HG03097 (cell line): ENCODE results near the gene SRC.

Source experiments
- ATAC-seq: cut with Tn5 transposase; IDR thresholded peaks from one replicate; pipeline ENCODE4 v1.9.1; 2021; ENCODE audit not compliant: unreplicated experiment, low FRiP score

SRC gene

DNA sequence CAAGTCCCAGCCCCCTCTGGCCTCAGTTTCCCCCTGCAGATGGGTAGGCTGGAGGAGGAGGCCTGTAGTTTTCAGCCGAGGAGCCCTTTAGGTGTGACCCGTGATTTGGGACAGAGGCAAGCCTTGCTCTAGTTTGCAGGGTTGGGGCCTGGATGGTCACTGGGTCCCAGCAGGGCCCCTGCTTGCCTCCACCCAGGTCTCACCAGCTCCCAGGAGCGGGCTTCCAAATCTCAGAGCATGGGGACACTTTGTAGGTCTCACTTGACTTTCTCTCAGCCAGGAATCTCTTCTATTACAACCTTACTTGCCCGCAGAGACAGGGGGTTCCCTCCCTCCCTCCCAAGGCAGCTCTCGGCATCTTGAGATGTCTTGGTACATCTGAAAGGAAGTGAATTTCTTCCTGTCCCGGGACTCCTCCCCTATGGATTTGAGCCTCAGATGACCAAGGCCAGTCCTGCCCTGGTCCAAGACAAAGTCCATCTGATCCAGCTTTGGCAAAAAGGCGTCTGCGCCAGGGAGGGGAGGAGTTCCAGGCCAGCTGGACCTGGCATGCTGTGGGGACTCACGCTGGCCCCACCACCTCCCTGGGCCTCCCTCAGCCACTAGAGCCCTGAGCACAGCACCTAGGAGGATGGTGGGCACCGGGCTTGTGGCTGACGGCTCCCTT is 47.4 kb downstream of the SRC start:
- ATAC-seq: no peak

DNA sequence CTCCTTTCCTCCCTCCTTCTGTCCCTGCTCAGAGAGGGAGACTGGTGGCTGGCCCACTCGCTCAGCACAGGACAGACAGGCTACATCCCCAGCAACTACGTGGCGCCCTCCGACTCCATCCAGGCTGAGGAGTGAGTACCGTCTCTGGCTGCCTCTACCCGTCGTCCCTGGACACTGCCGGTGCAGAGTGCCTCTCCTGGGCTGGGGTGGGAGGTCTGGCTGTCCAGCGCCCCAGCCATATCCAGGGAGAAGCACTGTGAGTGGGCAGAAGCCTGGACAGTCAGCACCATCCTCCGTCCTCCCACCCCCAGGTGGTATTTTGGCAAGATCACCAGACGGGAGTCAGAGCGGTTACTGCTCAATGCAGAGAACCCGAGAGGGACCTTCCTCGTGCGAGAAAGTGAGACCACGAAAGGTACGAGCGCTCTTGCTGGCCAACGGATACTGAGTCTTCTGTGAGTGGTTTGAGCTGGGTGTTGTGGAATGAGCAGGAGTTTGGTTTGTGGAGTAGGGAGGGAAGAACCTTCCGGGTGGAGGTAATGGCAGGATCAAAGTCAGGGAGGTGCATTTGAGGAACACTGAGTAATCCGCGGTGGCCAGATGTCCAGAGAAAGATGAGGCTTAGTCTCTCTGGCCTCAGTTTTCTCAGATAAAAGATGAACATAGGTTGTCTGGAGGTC is 48.1 kb downstream of the SRC start:
- ATAC-seq: no peak

DNA sequence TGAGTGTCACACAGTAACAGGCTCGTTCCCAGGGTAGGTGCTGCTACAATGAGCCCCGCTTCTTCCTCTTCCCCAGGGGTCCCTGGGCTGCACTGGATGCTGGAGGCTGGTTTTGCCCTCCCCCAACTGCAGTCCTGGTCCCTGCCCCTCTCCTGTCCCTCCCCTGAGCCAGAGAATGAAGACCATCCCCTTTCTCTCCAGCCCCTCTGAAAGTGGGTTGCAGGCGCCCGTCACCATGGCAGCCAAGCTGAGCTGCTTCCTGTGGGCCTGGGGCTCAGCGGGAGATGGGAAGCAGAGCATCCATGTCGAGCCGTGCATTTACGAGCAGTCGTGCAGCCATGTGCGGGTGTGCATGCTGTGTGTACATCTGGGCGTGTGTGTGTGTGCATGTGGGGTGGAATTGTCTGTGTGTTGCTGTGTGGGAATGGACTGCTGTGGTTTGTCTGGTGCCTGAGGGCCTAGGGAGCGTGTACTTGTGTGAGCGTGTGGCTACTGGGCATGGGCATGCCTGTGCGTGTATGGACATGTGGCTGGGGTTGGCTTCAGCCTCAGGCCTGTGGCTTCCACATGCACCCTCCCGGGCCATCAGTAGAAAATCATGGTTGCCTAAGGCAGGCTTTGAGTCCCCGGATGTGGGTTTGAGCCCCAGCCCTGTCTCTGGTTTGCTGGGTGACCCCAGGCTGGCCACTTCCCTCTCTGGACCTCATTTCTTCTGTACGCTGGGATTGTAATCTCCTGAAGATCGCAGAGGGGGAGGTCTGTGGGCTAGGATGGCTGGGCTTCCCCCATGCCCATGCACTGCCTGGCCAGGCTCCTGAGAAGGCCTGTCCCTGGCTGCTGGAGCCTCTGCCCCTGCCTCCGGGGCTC is 48.8 kb downstream of the SRC start:
- ATAC-seq: no peak

DNA sequence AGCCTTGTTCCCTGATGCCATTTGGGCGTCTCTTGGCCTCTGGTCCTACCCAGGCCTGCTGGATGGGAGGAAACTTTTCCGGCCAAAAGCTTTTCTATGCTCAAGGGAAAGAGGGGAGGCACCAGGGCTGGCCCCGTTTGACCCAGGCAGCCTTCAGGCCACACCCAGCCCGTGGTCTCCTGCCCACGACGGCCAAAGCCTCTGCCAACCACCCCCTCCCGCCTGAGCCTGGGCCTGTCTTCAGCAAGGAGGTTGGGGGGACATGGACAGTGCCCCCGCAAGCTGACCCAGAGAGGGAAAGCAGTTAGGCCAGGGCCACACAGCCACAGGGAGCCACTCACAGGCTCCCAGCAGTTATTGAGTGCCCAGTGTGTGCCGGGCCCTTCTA is 49.5 kb downstream of the SRC start:
- no peak for ATAC-seq

DNA sequence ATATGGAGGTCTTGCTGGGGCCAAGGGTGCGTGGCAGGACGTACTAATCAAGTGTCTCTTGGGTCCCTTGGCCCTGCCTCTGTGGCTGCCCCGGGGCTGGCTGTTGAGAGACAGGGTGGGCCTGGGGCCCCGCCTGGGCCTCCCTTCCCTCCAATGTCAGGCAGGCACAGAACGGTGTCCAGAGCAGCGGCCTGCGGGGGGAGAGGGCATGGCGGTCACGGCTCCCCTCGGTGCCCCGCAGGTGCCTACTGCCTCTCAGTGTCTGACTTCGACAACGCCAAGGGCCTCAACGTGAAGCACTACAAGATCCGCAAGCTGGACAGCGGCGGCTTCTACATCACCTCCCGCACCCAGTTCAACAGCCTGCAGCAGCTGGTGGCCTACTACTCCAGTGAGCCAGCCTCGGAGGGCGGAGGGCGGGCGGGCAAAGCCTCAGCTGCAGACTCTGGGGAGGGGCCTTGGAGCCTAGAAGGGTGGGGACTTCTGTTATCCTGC is 50.0 kb downstream of the SRC start:
- no peak for ATAC-seq

DNA sequence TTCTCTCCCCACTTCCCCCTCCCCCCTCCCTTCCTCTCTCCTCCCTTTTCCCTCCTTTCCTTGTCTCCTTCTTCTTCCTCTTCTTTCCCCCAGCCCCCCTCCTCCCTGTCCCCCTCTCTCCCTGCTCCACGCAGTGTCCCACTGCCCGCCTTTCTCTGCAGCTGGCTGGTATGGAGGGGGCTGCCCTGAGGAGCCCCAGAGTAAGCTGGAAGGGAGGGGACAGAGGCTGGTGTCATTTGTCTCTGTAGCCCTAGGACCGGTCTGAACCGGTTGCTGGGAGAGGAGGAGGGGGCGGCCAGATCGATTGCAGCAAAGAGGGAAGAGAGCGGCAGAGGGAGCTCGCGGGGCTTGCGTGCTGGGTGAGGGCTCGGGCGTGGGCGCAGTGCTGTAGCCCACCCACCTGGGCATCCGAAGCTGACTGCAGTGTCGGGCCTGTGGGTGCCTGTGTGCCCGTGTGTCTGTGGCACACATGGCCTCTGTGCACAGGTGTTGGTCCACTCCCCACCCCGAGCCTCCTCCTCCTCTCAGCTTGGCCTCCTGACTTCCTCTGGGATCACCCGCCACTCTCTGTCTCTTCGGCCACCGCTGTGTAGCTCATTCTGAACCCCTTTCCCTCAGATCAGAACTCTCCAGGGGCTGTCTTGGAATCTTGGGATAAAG is 50.6 kb downstream of the SRC start:
- ATAC-seq: no peak

DNA sequence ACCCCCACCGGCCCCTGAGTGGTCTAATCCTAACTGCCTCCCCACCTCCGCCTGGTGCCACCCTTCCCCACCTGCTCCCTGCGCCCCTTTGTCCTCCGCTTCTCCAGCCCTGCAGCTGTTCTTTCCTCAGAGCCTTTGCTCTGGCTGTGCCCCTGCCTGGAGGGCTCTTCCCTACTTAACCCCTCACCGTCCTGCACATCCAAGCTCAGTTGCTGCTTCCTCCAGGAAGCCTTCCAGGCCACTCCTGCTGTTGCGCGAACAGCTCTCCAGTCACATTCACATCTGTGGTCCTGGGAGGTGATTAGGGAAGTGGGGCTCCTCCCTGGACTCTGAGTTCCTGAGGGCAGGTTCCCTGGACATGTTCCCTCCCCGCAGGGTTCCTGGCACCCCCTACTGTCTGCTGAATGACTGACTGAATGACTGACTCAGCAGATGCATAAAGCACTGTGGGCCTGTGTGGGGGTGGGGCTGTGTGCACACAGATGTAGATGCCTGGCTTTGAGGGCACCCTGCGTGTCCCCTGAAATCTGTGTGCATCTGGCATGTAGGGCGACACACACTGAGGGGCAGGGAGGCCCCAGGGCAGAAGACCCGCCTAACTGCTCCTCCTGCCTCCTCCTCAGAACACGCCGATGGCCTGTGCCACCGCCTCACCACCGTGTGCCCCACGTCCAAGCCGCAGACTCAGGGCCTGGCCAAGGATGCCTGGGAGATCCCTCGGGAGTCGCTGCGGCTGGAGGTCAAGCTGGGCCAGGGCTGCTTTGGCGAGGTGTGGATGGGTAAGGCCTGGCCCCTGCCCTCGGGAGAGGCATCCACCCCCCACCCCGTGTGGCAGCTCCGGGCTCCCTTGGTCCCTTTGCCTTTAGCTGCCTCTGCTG is 51.4 kb downstream of the SRC start:
- ATAC-seq: no peak

DNA sequence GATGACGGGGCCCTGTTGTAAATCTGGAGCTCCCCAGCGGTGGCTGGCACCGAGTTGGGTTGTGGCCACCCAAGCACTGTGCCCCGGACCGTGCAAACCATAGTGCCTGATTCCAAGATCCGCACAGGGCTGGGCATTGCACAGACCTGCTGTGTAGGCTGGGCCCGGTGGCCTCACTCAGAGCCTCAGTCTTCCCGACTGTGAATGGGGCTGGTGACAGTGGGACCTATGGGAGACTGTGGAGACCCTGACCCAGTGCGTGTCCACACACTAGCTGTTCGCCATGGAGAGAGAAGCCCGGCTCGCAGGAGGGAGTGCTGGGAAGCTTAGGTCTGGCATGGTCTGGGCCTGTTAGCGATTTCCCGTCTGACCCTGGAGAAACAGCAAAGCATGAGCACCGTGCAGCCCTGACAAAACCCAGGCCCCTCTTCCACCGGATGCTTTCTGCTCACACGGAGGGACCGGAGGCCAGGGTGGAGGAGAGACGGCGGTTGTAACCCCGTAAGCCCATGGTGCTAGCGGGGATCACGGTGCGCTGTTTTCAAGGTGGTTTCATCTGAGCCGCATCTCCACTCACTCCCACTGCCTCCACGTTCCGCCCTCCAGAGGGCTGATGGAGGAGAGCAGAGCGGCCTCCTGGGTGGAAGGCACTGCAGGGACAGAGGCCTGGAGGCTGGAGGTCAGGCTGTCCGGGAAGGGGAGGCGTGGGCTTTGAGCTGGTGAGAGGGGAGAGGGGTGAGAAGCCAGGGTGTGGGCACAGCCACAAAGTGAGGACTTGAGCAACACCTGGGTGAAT is 52.2 kb downstream of the SRC start:
- ATAC-seq: no peak

DNA sequence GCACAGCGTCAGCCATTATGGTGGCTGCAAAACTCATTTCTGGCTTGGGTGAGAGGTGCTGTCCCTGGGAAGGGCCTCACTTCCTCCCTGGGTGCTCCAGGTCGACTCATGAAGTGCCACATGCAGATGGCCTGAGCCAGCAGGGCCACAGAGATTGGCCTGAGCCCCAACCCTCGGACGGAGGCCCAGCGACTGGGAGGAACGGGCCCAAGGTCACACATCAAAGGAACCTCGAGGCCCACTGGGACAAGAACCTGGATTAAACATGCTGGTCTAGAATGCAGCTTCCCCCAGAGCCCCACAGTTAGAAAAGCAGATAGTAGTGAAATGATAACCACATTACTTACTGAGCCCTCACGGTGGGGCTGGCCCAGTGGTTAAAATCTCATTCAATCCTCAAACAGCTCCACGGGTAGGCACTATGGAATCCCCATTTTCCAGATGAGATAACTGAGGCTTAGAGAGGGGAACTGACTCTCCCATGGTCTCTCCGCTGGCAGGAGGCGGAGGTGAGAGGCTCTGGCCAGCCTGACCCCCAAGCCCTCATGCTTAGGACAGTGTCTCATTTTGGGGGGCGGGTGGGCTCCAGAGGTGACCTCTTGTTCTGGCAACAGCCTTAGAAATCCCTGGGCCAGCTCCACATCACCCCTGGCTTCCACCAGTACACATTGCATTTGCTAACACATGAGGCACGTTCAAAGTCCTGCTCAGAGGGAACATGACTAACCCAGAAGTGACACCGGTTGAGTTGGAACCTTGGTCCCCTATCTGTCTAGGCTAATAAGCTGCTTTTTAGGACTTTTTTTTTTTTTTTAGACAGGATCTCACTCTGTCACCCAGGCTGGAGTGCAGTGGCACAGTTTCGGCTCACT is 53.0 kb downstream of the SRC start:
- ATAC-seq: no peak

DNA sequence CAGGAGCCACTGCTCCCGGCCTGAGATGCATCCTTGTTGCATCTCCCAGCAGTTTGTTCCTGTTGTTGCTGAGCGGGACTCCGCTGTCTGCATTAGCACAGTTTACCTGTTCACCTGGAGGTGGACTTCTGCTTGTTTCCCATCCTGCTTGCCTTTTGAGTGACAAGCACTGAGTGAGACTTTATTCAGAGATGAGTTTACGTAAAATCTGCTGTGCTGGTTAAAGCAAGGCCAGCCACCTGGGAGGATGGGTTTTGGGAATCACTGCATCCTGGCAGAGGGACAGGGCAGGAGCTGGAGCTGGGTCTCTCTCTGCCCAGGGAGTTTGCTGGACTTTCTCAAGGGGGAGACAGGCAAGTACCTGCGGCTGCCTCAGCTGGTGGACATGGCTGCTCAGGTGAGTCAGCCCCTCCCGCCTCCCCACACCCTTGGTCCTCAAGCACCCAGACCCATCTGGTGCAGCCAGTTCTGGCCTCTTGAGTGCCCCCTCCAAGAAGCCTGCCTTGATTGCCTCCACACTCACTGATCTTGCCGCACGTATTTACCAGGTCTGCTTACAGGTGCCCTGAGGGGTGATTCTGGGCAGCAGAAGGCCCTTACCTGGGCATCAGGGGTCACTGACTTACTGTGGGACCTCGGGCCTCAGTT is 55.5 kb downstream of the SRC start:
- no peak for ATAC-seq

DNA sequence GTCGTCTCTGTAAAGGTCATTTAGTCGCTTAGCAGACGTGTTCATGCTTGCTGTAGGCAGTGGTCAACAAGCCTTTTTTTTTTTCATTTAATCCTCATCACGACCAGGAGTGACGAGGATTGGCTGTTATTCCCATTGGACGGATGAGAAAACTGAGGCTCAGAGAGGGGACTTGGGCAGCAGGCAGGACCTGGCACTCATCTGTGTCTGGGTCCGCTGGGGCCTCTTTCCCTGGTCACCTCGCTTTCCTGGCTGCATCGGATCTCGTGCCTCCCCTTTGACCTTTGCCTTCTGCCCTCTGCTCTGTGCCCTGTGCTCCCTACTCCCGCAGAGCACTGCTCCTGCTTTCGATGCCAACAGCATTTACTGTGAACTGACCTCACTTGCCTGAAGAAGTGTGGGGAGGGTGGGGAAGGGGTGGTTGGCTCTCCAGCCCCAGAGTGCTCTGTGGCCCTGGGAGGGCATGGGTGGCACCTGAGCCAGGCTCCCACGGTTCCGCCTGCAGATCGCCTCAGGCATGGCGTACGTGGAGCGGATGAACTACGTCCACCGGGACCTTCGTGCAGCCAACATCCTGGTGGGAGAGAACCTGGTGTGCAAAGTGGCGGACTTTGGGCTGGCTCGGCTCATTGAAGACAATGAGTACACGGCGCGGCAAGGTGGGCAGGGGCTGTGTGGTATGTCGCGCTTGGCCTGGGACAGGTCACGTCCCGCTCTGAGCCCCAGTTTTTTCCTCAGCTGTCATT is 56.2 kb downstream of the SRC start:
- no peak for ATAC-seq

DNA sequence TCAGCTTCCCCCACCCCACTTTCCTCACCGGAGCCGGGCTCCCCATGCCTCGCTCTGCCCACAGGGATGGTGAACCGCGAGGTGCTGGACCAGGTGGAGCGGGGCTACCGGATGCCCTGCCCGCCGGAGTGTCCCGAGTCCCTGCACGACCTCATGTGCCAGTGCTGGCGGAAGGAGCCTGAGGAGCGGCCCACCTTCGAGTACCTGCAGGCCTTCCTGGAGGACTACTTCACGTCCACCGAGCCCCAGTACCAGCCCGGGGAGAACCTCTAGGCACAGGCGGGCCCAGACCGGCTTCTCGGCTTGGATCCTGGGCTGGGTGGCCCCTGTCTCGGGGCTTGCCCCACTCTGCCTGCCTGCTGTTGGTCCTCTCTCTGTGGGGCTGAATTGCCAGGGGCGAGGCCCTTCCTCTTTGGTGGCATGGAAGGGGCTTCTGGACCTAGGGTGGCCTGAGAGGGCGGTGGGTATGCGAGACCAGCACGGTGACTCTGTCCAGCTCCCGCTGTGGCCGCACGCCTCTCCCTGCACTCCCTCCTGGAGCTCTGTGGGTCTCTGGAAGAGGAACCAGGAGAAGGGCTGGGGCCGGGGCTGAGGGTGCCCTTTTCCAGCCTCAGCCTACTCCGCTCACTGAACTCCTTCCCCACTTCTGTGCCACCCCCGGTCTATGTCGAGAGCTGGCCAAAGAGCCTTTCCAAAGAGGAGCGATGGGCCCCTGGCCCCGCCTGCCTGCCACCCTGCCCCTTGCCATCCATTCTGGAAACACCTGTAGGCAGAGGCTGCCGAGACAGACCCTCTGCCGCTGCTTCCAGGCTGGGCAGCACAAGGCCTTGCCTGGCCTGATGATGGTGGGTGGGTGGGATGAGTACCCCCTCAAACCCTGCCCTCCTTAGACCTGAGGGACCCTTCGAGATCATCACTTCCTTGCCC is 57.4 kb downstream of the SRC start:
- ATAC-seq: no peak

DNA sequence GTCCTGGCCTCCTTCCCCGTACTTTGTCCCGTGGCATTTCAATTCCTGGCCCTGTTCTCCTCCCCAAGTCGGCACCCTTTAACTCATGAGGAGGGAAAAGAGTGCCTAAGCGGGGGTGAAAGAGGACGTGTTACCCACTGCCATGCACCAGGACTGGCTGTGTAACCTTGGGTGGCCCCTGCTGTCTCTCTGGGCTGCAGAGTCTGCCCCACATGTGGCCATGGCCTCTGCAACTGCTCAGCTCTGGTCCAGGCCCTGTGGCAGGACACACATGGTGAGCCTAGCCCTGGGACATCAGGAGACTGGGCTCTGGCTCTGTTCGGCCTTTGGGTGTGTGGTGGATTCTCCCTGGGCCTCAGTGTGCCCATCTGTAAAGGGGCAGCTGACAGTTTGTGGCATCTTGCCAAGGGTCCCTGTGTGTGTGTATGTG is 58.5 kb downstream of the SRC start:
- ATAC-seq: no peak

DNA sequence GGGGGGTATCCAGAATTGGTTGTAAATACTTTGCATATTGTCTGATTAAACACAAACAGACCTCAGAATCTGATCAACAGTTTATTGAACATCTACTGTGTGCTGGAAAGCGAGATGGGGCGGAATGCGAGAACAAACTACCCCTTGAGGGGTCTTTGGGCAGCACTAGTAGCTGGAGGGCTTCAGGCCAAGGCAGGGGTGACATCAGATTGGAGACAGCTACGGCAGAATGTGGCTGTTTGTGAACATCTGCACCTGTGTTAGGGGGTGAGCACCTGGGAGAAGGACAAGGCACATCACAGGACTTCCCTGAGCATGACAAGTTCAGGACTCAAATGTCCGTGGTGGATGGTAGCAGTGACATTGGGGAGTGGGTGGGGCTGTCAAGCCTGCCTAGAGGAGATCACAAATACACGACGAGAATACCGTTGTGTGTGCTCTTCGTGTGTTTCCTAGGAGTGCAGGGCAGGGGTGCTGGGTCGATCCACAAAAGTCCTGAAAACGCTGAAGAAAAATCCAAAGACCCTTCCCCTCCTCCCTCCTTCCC is 59.5 kb downstream of the SRC start:
- ATAC-seq: no peak
